HUES6 (cell line): Measurements from ENCODE around the gene LATS1.

Experiments used
- H3K27ac ChIP-seq: 2 replicates; pipeline ENCODE4 v1.7.0; 2013; ENCODE audit warnings: low read depth, mild to moderate bottlenecking, low read length, inconsistent platforms
- H3K27me3 ChIP-seq: 2 replicates; pipeline ENCODE4 v1.6.1; 2013; ENCODE audit warnings: low read length; ENCODE audit not compliant: control insufficient read depth, insufficient read depth
- H3K36me3 ChIP-seq: 2 replicates; pipeline ENCODE4 v1.6.1; 2013; ENCODE audit warnings: low read length; ENCODE audit not compliant: control insufficient read depth, insufficient read depth
- H3K4me1 ChIP-seq: 2 replicates; pipeline ENCODE4 v1.6.1; 2013; ENCODE audit warnings: low read length; ENCODE audit not compliant: control insufficient read depth, insufficient read depth
- H3K4me3 ChIP-seq: 2 replicates; pipeline ENCODE4 v1.5.1; 2013; ENCODE audit warnings: low read depth, low read length
- H3K9ac ChIP-seq: one replicate; pipeline ENCODE4 v1.6.1; 2013; ENCODE audit warnings: mild to moderate bottlenecking, low read length
- H3K9me3 ChIP-seq: 2 replicates; pipeline ENCODE4 v1.6.1; 2013; ENCODE audit warnings: low read depth, low read length; ENCODE audit not compliant: control insufficient read depth, insufficient read depth

Gene LATS1

GRCh38 chr6:149608381-149608982 lies 109.4 kb downstream of the LATS1 start:
- Histone ChIP-seq H3K36me3 (peaks cover 7% of the 10 kb centered on the region; the same call in 1 of the 2 replicates), H3K27me3 (no peaks in the 10 kb centered on the region), H3K27ac (no peak overlapping the region), H3K4me1 (no peaks in the 10 kb centered on the region), H3K4me3 (no peak overlapping the region), H3K9ac (no peak overlapping the region), H3K9me3 (peaks cover 3% of the 10 kb centered on the region; the same call in 1 of the 2 replicates)
